Measurements from ENCODE around the gene SLC23A2.

The SLC23A2 gene

DNA sequence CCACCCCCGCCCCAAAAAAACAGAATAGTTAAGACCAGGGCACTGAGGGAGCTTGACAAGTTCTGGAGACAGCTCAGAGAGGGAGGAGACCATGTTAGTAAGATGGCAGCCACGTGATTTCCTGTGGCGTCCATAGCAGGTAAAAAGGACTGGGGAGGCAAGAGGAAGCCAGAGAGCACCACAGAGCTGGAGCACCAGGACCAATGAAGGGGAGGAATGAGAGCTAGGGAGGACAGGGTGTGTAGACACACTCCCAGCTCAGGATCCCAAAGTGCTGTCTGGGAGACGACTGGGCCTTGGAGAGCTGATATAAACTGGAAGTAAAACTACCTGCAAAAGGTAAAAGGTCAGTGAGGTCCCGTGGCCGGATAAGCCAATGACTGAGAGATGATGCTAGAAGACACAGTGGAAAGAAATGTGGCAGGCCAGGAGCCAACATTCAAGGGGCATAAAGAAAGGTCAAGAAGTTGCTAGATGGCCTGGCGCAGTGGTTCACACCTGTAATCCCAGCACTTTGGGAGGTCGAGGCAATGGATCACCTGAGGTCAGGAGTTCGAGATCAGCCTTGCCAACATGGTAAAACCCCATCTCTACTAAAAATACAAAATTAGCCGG is 39.0 kb downstream of the SLC23A2 start:
- no peak for DNase-seq

- no peak for DNase-seq
Measured at GRCh38 chr20:4961746-4962145, 39.6 kb downstream of the SLC23A2 start.

DNA sequence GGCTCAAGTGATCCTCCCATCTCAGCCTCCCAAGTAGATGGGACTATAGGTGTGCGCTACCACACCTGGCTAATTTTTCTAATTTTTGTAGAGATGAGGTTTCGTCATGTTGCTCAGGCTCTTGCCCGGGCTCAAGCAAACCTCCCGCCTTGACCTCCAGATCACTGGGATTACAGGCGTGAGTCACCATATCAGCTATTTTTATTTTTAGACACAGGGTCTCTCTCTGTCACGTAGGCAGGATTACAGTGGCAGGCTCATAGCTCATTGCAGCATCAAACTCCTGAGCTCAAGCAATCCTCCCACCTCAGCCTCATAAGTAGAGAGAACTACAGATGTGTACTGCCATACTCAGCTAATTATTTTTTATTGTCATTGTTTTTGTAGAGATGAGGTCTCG is 41.7 kb downstream of the SLC23A2 start:
- no peak for DNase-seq

GRCh38 chr20:4957939-4958362 is 43.4 kb downstream of the SLC23A2 start:
- DNase-seq = no peak

- no peak for DNase-seq
Measured at GRCh38 chr20:4957187-4957586, 44.1 kb downstream of the SLC23A2 start.

- DNase-seq = no peak
Measured at GRCh38 chr20:4956200-4956810, 45.0 kb downstream of the SLC23A2 start.

GRCh38 chr20:4953881-4954280 is 47.4 kb downstream of the SLC23A2 start:
- DNase-seq = no peak

- no peak for DNase-seq
Measured at GRCh38 chr20:4952229-4952628, 49.1 kb downstream of the SLC23A2 start.

GRCh38 chr20:4951299-4951698 is 50.0 kb downstream of the SLC23A2 start:
- DNase-seq = peak; percentile 52

- no peak for DNase-seq
Measured at GRCh38 chr20:4950841-4951240, 50.5 kb downstream of the SLC23A2 start.

DNA sequence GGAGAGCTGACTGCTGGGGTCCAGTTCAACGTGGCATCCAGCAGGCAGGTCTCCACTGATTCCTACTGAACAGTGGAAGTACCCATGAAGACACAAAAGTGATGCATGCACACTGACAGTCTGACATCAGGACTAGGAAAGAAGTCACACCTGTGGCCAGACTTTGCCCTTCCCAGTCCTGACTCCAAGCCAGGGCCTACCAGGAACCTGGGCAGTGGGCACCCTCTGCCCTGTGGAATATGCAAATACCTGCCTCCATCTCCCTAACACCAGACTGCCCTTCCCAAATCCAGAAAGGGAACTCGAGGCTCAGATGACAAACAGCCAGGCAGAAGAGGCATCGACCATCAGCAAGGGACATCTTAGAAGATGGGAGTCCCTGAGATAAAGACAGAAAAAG is 50.9 kb downstream of the SLC23A2 start:
- DNase-seq = no peak

DNA sequence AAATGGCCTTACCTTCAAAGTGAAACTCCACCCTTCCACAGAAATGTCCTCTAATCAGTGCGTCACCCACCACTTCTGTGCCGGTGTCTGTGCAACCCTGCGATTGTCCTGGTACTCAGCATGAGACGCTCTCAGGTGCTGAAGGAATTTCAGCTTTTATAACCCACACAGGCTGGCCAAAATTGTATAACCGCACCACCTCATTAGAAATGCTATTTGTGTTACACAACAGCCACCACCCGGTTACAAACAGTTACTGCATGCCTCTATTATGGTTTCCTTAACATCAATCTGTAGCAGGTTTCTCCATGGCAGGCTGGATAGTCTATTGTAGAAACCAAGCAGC is 51.5 kb downstream of the SLC23A2 start:
- DNase-seq = no peak

GRCh38 chr20:4947817-4948559 is 53.3 kb downstream of the SLC23A2 start:
- no peak for DNase-seq

GRCh38 chr20:4946986-4947385 is 54.3 kb downstream of the SLC23A2 start:
- DNase-seq = no peak

DNA sequence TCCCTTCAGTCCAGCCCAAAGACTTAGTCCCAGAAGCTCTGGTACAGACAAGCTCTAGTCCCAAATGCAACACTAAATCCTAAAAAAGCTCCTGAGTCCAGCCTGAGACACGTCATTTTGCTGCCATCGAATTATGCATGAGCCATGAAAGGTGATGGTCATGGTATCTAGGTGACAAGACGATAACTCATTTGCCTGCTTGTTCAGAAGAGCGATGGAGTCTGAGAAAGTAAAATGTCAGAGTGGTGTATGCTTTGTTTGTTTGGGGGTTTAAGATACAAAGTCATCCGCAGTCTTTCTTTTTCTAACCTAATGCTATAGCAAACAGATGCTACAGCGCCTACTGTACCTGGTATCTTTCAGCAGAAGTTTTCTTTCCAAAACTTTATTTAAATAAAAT is 54.7 kb downstream of the SLC23A2 start:
- no peak for DNase-seq

DNA sequence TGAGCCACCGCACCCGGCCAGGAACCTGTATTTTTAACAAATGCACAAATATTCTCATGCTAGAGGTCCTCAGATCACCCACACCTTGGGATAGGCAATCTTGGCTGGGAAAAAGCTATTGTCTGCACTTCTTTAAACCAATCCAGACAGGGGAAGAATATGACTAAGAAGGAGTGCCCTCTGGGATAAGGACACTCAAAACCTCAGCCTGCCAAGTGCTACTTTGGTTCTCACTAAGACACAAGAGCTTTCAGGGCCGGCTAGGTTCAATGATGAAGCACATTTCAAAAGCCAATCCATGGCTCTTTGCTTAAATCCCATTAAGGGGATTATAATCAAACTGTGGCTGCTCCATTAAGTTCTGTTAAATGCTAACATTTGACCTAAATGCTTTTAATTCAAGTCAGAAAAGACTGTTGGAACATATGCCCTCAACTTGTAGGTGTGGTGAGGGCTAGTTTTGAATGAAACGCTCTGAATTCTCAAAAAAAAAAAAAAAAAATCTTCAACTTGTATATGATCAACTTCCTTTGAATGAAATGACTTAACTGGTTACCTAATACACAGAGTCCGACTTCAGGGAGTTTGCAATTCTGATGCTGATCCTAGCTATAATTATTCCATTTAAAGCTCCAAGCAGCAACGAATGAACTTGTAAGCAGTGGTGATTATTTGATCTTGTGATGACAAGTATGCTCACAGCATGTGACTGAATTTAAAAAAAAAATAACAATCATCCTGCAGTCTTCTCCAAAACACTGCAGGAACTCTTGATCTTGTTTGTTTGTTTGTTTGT is 56.6 kb downstream of the SLC23A2 start:
- DNase-seq = no peak

- DNase-seq = no peak
Measured at GRCh38 chr20:4942331-4942730, 59.0 kb downstream of the SLC23A2 start.

GRCh38 chr20:4937407-4938319 is 63.6 kb downstream of the SLC23A2 start:
- DNase-seq = no peak

- no peak for DNase-seq
Measured at GRCh38 chr20:4936851-4937406, 64.4 kb downstream of the SLC23A2 start.

- no peak for DNase-seq
Measured at GRCh38 chr20:4936392-4936850, 64.9 kb downstream of the SLC23A2 start.

DNA sequence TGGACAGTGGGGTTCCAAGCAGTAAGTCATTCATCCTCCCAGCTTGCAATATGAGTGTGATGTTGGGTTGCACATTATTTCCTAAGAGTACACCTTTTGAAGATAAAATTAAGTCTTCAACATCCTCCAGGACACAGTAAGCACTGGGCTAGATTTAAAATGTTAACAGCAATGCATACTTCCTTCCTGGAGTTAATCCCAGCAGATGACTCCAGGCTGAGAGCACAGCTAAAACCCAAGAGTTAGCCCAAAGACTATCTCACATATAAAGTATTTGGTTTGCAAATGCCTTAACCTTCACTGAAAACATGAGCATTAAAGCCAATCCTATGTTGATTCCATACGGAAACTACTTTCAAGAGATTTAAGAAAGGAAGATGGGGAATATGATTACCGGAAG is 69.2 kb downstream of the SLC23A2 start:
- DNase-seq = no peak
